ENCODE measurements around the gene CCDC192. TPM values are rescaled to one million over a fixed set of nuclear protein-coding genes. Genes with fewer than 3 reads are reported as not detected.

CCDC192 gene
- total and polyA plus RNA-seq, 2 of the 4 experiments (the other 2 are of a cell fraction) = not detected

DNA sequence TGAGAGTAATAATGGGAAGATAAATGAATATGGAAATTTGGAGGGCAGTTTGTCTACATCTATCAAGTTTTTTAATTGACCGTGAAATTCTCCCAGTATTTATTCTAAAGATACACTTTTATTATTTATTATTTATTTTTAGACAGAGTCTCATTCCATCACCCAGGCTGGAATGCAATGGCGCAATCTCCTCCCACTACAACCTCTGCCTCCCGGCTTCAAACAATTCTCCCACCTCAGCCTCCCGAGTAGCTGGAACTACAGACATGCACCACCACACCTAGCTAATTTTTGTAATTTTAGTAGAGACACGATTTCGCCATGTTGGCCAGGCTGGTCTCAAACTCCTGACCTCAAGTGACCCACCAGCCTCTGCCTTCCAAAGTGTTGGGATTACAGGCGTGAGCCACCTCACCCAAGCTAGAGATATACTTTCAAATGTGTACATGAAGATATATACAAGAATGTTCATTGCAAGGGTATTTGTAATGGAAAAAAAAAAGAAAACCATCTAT is 282.7 kb downstream of the CCDC192 start:
- Histone ChIP-seq H3K56ac (ENCODE audit: extremely low read depth, insufficient read depth, low read length) (no peak overlapping the region), H3K36me3 (ENCODE audit: control insufficient read depth, insufficient read depth, low read length) (no peaks in the 10 kb centered on the region), H3K4ac (ENCODE audit: low read depth, low read length) (no peak overlapping the region), H2AK9ac (replicated peaks; ENCODE audit: low read depth, low read length, poor library complexity) (no peak overlapping the region), H2BK120ac (ENCODE audit: low read depth, low read length) (no peak overlapping the region), H3K79me1 (ENCODE audit: low read depth in 1 of 2, low read length in 2 of 2) (no peaks in the 10 kb centered on the region; a peak in 1 of 4 replicates), H4K20me1 (ENCODE audit: insufficient read depth, low read length) (no peaks in the 10 kb centered on the region), H2BK20ac (ENCODE audit: low read depth, low read length) (no peak overlapping the region), H3K27ac (ENCODE audit: insufficient read depth, low read length) (no peak overlapping the region), H3K9ac (ENCODE audit: low read depth, low read length) (no peak overlapping the region), H3K9me1 (ENCODE audit: insufficient read depth, low read length) (peaks cover 7% of the 10 kb centered on the region), H2BK15ac (ENCODE audit: low read depth, low read length) (no peak overlapping the region), H2AFZ (replicated peaks; ENCODE audit: low read length, poor library complexity) (no peak overlapping the region), H4K91ac (ENCODE audit: insufficient read depth, low read depth, low read length) (no peak overlapping the region), H3K18ac (ENCODE audit: low read depth, low read length) (no peak overlapping the region), H3K9me3 (ENCODE audit: control insufficient read depth, insufficient read depth, low read length) (no peaks in the 10 kb centered on the region), H3K23ac (ENCODE audit: low read depth, low read length) (no peak overlapping the region), H3K27me3 (ENCODE audit: control insufficient read depth, insufficient read depth, low read length) (no peaks in the 10 kb centered on the region), H2AK5ac (ENCODE audit: low read depth, low read length) (no peak overlapping the region), H3K14ac (replicated peaks; ENCODE audit: low read depth, low read length) (no peak overlapping the region), H2BK5ac (ENCODE audit: low read depth, low read length, poor library complexity, severe bottlenecking) (no peak overlapping the region), H3K4me3 (ENCODE audit: insufficient read depth, low read depth, low read length) (no peak overlapping the region), H4K5ac (ENCODE audit: low read depth, low read length) (no peak overlapping the region), H3K4me2 (ENCODE audit: low read depth, low read length) (no peak overlapping the region), H4K8ac (ENCODE audit: low read depth in 2 of 2, low read length in 2 of 2) (no peak overlapping the region), H3K4me1 (ENCODE audit: control insufficient read depth, insufficient read depth, low read length) (peaks cover 5% of the 10 kb centered on the region)
- POLR2A ChIA-PET (ENCODE audit: unreplicated experiment) = no interaction called here
- CTCF ChIA-PET = interaction anchor here (0.7 kb wide), 1 partner anchor 9 kb away, joined by 3 read pairs; no protein-coding TSS in a partner anchor
- no peak for DNase-seq
- in situ Hi-C loops (cut with MboI; ENCODE audit: low sequenced_read_pairs) = no loop called here
- dilution Hi-C loops (cut with HindIII; ENCODE audit: low sequenced_read_pairs, unreplicated experiment) = no loop called here
- BruUV-seq (replicated peaks) = no TSS peak
- ATAC-seq (ENCODE audit: low read depth) = no peak
- WGBS, 2 experiments (ENCODE audit: extremely low coverage in 2 of 2, insufficient read length in 1 of 2) = 93% methylated on average over 3 of the region's 7 CpGs; no CpG with 5 or more reads in 1 of the 2 experiments
- intact Hi-C loops (cut with micrococcal nuclease) = no loop called here
- TF ChIP-seq MAZ (IDR thresholded peaks at IDR 0.05; ENCODE audit: borderline replicate concordance, low read depth, low read length) = no peak
- TF ChIP-seq CEBPB (IDR thresholded peaks at IDR 0.05; ENCODE audit: low read depth, low read length) = 0 out of 2 replicates have a peak, but pooled peaks have one; percentile 25

Data from IMR-90 (cell line).